Stimulated activated CD4-positive, alpha-beta T cell treated with anti-CD3 and anti-CD28 coated beads, Interleukin-2, amount 100 ng/mL, for 48 hours (primary cell): ENCODE results near the gene TENM3.
"Not testable (repeated sequence)": the region's sequence is repeated elsewhere in the genome, so short reads cannot be mapped to it uniquely, and the experiment has no call there.

Experiments used
- DNase-seq, 2 donors: peaks; one replicate each; pipeline ENCODE4 v3.0.0-alpha.2; 2020

The TENM3 gene

DNA sequence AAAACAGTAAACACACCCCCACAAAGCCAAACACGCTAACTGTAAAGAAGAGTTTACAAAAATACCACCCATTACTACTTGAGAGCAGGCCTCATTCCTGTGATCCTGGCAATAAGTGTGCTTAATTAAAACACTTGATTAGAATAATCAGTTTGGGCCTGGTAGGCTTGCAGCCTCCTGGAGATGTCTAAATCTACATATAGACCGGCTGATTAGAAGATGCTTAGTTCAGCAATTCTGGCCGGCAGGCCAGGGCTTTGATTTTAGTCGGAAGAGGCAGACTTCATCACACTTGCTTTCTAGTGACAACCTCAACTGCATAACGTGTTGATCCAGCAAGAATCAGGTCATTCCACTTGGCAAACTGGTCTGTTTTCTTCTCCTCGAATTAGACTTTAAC lies 560.0 kb downstream of the TENM3 start:
- no peak for DNase-seq

DNA sequence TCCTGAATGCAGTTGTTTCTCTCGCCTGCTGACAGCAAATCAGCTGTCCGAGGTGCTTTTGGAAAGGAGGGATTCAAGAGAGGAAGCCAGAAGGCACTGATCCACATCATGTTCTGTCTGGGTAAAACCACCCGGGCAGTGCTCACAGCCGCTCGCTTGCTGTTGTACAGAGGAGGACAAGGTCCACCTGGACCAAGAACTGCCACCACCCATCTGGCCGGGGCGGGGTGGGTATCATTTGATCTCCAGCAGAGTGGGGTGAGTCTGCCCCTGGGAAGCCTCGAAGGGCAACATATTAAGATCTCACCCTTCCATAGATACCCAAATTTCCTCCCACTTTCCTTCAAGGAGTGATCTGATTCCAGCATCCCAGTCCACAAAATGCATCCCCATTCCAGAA lies 560.9 kb downstream of the TENM3 start:
- no peak for DNase-seq

DNA sequence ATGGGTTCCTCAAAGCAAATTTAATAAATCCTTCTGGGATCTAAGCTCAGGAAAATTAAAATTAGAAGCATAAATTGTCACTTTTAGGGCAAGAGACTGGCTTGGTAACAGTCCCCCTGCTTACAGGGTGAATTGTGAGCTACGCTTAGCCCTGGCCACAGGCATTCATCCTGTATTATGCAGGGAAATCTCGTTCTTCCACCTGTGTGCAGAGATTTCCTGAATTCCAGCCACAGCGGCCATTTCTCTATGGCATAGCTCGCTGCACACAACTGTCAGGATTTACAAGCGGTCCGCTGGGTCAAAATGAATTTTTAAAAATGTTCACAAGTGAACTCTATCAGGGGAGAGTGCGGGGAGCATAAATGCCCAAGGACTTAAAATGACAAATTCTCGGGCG lies 562.1 kb downstream of the TENM3 start:
- DNase-seq, result no peak

DNA sequence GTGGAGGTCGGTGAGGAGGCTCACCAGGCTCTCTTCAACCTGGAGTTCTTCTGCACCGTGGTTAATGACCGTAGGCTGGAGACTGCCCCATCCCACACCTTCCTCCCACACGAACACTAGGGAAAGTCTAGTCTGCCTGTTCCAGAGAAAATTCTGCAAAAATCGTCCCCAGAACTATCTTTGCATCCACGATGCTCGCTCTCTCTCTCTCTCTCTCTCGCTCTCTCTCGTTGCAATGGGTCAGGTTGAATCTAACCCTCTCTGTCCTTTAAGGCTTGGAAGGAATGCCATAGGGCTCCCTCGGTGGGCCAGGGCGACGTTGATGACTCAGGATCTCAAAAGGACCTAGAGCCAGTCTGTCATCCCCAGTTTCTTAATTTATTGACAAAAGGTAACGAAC lies 562.5 kb downstream of the TENM3 start:
- DNase-seq, result no peak

DNA sequence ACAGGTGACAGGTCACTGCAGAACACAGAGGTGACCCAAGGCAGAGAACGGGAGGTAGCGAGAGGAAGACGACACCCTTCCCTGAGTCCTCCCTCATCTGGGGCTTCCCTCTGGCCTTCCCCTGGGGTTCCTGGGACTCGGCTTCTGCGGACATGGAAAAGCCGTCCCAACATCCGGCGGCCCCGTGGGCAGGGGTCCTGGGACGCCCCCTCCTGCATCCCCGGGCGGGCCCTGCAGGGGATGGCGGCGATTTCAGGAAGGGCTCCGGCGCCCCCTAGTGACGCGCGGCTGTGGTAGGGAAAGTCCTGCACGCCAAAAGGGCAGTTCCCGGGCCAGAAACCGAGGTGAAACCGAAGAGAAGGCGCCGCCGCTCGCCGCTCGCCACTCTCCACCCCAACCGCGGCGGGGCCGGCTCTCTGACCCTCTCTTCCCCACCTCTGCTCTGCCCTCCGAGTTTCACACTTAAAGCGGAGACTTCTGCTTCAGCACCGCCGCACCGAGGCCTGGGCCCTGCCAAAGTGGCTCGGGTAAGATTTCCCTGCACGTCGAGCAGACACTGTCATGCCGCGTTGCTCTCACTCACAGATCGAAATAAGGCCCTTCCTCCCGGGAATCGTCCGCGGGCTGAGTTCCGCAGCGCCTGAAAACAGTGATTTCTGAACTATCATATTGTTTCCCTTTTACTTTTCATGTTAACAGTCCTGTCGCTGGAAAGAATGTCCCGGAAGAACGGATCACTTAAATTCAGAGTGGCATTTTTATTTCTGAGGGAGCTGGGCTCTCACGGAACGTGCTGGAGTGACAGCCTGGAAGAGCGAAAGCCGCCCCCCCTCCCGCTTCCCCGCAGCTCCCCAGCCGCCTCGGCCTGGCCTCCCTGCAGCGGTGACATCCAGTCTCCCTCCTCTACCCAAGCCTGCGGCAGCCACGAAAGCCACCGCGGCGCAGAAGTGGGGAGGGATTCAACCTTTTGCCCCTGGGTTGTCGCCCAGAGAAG lies 563.4 kb downstream of the TENM3 start:
- peak; percentile 64 to 72 for DNase-seq

DNA sequence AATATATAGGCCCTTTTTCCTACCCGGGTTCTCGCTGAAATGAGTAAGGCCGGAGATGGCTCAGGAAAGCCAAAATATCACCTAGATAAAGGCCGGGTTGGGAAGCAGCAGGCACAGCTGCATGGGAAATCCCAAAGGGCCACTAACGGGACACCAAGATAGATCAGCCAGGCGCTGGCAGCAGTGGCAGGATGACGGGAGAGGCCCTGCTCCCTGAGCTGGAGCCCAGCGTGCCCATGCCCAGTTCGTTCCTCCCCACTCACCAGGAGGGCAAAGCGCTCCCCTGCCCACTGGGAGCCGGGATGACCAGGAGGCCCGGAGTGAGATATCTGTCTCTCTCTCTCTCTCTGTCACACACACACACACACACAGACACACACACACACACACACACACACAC lies 564.1 kb downstream of the TENM3 start:
- no peak for DNase-seq

DNA sequence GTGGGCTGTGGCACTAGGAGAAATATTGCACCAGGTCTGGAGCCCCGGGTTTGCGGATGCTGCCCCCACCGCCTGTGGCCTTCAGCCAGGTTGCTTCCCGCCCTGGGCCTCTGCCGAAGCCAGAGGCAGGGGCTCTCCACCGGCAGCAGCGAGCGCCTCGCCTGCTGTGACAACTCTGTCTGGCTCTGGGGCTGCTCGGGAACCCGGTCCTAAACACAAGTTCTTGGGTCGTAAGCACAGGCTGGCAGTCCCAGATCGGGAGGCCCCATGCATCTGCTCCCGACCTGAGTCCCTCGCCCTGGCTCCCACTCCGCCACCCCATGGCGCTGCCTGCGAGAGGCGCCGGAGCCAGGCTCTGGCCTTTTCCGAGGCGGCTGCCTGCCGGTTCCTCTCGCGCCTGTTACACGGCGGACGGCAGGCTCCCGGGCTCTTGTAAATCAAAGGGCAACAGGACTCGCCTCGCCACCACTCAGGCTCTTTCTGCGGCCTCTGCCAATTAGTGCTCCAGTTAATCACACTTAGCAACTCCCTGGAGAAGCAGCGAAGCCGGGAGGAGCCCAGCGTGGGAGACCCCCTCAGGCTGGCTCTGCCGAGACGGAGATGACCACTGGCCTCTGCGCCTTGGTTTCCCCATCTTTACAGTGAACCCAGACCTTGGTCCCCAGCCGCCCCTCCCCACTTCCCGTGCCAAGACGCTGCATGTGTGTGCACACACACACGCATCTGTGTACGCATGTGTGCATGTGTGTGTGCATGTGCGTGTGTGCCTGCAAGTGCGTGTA lies 564.8 kb downstream of the TENM3 start:
- DNase-seq, result no peak

DNA sequence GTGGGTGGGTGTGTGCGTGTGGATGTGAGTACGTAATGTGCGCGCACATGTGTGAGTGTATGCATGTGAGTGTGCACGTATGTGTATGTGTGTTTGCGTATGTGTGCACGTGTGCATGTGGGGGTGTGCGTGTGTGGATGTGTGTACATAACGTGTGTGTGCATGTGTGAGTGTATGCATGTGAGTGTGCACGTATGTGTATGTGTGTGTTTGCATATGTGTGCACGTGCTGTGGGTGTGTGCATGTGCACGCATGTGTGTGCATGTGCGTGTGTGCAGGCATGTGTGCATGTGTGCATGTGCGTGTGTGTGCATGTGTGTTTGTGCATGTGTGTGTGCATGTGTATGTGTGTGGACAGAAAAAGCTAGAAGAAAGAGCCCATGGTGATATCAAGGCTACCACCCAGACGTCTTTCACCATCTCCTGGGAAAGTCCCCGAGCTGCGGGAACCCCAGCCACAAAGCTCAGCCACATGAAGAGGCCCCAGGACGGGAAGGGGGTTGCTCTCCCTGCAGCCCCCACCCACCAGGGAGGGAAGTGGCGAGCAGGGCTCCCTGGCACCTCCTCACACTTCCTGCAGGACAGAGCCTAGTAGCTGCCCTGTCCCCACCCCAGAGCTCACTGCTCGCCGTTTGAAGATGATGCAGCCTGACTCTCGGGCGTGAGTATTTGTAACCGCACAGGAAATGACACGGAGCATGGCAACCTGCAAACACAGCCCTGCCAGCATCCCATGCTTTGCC lies 565.6 kb downstream of the TENM3 start:
- DNase-seq, result peak; percentile 32 to 45

DNA sequence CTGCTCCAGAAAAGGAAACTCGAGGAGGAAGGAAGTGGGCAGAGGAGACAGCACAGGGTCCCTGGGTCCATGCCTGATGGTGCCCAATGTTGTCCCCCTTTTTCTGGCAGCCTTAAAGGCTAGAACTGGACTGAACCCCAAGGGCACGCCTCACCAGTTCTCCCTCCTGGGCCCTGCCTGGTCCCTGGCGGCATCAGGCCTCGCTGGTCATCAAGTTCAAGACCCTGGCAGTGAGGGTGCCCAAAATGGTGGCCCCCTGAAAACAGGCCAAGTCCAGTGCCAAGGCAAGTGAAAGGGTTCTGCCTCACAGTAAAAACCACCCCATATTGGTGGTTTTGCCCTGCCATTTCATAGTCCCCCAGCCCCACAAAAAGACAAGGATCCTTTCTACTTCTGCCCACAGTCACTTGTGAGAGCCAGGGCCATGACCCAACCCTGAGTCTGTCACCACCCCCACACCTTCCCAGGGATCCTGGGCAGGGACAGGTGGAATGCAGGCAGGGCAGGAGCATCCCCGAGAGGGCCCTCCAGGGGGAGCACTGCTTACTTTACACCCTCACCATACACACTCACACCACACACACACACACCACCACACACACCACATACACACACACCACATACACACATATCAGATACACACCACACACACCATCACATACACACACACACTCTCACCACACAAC lies 566.4 kb downstream of the TENM3 start:
- peak; percentile 8 to 11 for DNase-seq

DNA sequence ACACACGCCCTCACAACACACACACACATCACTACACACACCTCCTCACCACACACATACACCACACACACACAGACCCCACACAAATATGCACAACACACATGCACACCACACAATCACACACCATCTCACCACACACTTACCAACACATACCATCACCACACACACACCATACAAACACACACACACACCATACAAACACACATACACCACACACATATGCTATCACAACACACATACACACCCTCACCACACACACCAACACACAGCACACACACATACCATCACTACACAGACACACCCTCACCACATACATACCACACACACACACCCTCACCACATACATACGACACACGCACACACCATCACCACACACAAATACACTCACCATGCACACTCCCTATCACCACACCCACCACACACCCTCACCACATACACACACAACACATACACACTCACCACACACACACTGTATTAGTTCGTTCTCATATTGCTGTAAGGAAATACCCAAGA lies 567.0 kb downstream of the TENM3 start:
- DNase-seq, result no peak

DNA sequence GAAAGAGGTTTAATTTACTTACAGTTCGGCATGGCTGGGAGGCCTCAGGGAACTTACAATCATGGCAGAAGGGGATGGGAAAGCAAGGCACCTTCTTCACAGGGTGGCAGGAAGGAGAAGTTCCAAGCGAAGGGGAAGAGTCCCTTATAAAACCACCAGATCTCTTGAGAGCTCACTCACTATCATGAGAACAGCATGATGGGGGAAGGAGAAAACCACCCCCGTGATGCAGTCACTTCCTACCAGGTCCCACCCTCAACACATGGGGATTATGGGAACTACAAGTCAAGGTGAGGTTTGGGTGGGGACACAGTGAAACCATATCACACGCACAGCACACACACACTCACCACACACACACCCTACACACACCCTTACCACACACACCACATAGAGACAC lies 569.7 kb downstream of the TENM3 start:
- no peak for DNase-seq

DNA sequence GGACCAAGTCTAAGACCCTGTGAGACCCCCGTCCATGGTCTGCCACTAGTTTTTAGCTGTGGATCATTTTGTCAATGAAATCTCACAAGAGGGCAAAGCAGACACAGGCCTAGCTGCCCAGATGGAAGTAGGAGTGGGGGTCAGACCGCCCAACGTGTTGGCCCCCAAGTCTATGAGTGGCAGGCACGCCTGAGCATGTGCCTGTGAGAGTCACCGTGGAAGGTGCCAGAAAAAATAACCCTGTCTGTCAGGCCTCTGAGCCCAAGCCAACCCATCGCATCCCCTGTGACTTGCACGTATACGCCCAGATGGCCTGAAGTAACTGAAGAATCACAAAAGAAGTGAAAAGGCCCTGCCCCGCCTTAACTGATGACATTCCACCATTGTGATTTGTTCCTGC lies 570.9 kb downstream of the TENM3 start:
- DNase-seq, result not testable (repeated sequence)

DNA sequence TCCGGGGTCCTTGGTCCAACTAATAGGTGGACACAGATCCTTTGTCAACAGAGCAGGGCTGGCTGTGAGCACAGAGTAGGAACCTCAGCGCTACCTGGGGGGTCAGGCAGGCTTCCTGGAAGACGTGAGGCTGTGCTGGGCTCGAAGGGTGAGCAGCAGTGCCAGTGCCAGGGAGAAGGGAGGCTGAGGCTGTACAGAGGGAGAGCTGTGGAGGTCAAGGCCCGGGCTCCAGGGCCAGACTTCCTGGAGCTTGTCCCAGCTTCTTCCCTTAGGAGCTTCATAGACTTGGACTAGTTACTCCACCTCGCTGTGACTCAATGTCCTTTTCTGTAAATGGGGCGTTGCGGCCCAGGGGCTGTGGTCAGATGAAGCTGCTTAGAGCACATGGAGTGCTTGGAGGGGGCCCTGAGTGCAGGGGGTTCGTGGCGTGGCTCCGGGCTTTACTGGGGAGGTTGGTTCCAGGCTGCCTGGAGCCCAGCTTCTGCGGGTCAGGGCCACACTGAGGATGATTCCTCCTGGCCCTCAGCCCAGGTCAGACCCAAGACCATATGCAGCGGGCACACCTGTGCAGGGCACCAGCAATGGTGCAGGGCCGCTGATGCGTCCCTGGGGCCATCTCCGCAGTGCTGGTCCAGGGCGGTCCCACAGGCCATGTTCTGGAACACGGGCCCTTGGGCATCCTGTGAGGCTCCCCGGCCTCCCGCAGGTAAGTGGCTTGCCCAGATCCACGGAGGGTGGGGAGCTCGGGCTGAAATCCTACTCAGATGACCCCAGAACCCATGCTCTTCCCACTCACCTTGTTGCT lies 575.9 kb downstream of the TENM3 start:
- no peak for DNase-seq

DNA sequence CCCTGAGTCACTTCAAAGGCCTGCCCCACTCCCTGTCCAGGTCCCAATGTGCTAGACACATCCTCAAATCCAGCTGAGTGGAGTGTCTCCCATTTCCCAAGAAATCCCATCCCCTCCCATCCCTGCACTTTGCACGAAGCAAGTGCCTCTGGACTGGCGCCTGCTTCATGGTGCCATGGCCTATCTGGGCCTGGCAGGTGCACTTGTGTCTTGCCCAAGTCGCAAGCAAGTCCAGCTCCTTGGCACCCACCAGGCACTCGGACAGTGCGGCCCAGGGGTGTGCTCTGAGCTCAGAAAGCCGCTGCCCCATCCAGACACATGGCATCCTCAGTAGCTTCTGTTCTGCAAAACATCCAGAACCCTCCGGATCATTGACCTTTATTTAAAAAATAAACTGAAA lies 576.5 kb downstream of the TENM3 start:
- no peak for DNase-seq

DNA sequence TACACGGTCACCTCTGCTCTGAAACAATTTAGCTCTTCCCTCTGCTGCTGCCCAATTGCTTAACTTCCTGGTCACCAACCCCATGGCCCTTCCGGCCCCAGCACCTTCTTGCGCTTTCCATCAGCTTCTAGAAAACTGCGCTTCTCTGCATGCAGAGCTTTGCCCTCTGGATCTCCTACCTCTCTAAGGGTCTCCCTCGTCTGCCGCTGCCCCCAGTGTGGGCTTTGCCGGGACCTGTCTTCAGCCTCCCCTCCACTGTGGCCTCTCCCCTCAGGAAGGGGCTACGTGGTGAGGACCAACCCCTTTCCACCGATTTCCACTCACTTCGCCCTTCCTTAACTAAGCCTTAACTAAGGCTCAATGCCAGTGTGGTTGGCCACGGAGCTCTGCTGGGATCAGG lies 579.4 kb downstream of the TENM3 start:
- DNase-seq, result no peak

DNA sequence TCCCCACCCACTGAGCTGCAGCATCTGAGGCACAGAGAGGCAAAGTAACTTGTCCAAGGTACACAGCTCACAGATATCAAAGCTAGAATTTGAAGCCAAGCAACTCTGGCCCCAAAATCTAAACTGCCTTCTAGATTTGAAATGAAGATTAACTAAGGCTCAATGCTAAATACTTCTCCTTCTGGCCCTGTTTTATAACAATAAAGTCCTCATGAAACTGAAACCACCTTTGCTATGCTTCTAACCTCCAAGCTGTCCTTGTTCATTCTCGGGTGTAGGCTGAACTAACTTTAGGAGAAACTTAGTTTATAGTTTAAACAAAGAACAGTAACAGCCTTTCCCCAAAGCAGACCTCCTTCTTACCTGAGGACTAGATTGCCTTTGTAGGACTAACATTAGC lies 580.4 kb downstream of the TENM3 start:
- no peak for DNase-seq

DNA sequence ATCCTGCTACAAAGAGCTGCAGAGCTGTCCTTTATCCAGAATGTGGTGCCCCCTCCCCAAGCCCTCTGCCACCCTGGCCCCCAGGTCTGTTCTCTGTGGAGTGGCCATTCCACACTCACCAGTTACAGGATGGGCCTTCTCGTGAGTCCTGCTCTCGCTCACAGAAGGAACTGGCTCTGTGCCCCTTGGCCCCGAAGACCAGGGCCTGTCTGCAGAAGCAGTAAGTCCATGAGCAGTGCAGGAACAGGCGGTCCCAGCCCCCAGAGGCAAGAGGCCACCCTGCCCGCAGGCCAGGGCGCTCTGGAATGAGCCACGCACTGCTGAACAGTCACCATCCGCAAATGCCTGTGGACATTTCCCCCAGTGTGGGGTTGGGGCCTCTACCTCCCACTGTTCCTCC lies 581.8 kb downstream of the TENM3 start:
- no peak for DNase-seq

DNA sequence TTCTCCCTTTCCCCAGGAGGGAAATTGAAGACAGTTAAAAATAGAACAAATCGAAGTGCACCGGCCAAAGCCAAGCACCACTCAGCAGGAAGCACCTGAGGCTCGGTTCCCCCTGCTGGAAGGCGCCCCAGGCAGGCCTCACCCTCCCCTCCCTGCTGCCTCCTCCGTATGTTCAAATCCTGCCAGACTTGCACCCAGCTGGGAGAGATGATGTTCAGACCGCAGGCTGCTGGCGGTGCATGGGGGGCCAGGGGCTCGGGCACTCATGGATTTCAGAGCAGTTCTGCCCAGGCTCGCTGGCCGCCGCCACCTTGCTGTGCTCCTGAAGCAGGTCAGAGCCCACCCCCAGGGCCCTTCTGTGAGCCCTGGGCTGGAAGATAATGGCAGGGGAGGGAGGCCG lies 582.6 kb downstream of the TENM3 start:
- no peak for DNase-seq

DNA sequence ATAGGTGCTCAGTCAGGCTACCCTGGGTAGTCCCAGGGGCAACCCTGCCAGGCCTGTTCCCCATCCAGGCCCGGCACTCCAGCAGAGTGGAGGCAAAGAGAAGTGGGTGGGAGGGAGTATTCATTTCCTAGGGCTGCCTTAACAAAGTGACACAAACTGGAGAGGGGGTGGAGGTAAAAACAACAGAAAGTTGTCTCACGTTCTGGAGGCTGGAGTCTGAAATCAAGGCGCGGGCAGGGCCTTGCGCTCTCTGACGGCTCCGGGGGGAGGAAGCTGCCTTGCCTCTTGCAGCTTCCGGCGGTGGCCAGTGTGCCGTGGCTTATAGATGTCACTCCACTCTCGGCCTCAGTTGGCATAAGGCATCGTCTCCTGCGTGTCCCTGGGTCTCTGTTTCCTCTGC lies 583.2 kb downstream of the TENM3 start:
- no peak for DNase-seq

DNA sequence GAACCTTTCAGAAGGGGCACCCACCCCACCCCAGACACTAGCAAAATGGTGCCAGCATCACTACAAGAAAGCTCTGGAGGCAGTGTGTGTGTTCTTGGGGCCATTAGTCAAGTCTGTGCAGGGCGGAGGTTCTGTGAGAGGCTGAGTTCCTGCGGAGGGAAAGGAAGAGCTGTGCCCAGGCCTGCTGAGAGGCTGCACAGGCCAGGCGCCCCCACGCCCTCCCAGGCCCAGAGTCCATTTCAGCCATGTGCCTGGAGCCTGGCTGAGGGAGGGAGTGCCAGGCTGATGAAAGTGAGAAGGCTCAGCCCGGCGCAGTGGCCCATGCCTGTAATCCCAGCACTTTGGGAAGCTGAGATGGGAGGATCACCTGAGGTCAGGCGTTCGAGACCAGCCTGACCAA lies 584.0 kb downstream of the TENM3 start:
- no peak for DNase-seq

DNA sequence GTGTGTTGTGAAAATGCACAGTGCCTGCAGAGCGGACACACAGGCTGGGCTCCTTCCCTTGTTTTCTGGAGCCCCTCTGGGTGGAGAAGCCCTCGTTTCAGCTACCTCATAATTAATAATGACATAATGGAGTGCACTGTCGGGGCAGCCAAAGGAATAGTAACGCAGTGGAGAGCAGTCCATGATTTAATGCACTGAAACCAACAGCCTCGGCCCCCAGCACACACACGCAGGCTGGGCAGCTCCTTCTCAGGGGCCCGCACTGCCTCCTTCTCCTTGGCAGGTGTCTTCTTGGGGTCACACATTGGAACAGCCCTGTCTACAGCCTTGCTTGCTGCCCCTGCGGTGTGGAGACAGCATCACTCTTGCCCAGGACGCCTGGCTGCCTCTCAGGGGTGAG lies 584.8 kb downstream of the TENM3 start:
- no peak for DNase-seq
